NCI-H1105 treated with DMSO at 0.1 percent for 48 hours (cell line): ENCODE data around the gene STING1.
"Not testable (repeated sequence)": the region's sequence is repeated elsewhere in the genome, so short reads cannot be mapped to it uniquely, and the experiment has no call there.

Experiments
- DNase-seq: peaks from one replicate; lab custom pipeline; 2025; lab: John Stamatoyannopoulos, UW

STING1 gene

GRCh38 chr5:139482050-139482889 is at the start of gene STING1:
TSS of gene STING1 (minus strand) at chr5:139482758. CDS start at chr5:139481704, 1,054 bp downstream.
- peak; percentile 68 for DNase-seq

DNA sequence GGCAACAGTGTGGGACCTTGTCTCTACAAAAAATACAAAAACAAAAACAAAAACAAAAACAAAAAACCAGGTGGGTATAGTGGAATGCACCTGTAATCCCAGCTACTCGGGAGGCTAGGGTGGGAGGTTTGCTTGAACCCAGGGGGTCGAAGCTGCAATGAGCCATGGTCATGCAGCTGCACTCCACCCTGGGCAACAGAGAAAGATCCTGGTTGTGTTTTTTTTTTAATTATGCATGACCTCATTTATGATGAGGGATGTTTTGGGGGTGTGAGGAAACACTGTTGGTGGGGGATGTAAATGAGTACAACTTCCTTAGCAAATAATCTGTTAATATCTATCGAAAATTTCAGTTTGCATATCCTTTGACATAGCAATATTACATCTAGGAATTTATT is 49.2 kb upstream of the STING1 start:
- no peak for DNase-seq

- DNase-seq, result not testable (repeated sequence)
Observed at GRCh38 chr5:139530079-139530478, 47.5 kb upstream of the STING1 start.

GRCh38 chr5:139528695-139529094 is 46.1 kb upstream of the STING1 start:
- DNase-seq, result not testable (repeated sequence)

GRCh38 chr5:139527896-139528467 is 45.4 kb upstream of the STING1 start:
- not testable (repeated sequence) for DNase-seq

DNA sequence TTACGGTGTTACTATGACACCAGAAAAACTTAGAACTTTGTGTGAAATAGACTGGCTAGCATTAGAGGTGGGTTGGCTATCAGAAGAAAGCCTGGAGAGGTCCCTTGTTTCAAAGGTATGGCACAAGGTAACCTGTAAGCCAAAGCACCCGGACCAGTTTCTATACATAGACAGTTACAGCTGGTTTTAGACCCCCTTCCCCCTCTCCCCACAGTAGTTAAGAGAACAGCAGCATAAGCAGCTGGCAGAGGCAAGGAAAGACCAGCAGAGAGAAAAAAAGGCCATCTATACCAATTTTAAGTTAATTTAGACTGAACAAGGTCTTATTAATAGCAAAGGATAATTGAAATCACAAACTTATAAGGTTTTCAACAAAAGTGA is 44.5 kb upstream of the STING1 start:
- not testable (repeated sequence) for DNase-seq

GRCh38 chr5:139526309-139527089 is 43.9 kb upstream of the STING1 start:
- DNase-seq, result not testable (repeated sequence)

- DNase-seq, result not testable (repeated sequence)
Observed at GRCh38 chr5:139525586-139526308, 43.2 kb upstream of the STING1 start.

DNA sequence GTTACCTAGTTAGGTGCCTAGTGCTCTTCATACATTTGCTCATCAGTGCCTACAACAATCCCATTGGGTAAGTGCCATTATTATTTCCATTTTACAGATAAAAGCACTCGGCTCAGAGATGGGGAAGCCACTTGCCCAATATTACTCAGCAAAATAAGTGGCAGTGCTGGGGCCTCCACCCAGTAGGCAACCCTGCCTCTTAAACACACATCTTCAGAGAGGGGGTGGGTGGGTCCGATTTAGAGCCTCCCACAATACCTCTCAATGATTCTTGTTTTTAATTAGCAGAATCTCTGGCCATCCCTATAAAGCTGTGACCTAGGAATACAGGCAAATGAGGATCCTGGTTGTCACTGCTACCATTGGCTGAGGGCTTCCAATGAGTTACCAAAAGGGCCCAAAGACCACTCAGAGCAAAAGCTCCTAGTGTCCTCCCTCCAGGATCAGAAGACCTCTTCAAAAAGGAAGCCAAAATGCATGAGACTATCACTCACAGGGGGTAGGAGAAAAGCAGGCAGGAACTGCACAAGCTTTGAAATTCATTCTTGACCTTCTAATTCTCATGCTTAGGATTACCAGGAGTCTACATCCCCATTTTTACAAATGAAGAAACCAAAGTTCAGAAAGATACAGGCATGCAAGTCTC is 42.5 kb upstream of the STING1 start:
- DNase-seq, result no peak

DNA sequence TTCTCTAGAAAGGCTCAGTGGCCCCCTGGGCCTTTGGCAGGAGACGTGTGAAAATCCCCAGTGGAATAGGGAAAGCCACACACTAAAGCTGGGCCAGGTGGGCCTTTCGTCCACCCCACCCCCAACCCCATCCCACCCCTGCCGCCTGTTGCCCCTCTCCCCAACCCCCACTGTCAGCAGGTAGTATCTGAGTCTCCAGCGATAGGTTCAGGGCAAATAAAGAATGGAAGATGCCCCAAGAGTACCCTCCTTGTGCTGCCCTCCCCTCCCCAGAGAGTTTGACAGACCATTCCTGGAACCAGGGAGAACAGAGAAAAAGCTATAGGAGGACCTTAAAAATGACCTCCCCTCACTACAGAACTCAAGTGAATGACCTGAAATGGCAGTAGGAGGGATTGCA is 41.9 kb upstream of the STING1 start:
- DNase-seq, result no peak

DNA sequence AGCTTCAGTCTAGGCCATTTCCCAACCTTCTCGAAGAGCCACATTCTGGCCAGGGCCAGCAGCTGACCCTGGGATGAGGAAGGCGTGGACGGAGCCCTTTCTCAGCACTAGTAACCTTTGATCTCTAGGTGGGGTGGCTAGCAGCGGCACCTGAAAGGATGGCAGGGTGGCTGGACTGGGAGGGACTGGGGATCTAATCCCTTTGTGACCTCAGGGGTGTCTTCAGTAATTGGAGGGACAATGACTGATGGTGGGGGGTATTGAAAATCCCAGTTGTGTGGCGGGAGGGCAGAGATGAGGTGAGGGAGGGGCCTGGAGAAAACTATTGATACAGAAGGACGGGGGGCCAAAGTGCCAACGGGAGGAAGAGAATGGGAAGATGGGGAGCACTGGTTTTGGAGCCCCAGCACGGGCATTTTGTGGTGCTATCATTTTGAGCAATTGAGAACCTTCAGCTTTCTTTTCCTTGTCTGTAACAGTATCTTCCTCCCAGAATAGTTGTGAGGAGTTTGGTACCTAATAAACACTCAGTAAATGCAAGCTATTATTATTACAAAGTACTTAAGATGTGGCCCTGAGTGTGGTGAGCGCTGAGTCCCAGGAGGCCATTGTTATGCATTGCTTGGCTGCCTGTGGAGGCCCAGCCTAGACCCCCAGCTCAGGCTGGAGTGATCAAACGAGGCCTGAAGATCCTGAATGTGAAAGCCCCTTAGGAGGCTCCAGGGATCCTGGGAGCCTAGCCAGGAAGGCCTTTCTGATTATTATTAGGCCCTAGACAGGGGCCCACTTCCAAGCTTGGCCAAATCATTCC is 41.3 kb upstream of the STING1 start:
- no peak for DNase-seq

- DNase-seq, result peak; percentile 66
Observed at GRCh38 chr5:139517683-139518564, 35.4 kb upstream of the STING1 start.

DNA sequence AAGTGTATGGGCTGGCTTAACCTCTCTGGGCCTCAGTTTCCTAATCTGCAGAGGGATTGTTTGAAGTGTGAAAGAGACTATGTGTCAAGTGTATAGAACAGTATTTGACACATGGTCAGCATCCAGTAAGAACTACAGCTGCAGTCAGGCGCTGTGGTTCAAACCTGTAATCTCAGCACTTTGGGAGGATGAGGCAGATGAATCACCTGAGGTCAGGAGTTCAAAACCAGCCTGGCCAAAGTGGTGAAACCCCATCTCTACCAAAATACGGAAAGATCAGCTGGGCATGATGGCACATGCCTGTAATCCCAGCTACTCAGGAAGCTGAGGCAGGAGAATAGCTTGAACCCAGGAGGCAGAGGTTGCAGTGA is 31.9 kb upstream of the STING1 start:
- no peak for DNase-seq

DNA sequence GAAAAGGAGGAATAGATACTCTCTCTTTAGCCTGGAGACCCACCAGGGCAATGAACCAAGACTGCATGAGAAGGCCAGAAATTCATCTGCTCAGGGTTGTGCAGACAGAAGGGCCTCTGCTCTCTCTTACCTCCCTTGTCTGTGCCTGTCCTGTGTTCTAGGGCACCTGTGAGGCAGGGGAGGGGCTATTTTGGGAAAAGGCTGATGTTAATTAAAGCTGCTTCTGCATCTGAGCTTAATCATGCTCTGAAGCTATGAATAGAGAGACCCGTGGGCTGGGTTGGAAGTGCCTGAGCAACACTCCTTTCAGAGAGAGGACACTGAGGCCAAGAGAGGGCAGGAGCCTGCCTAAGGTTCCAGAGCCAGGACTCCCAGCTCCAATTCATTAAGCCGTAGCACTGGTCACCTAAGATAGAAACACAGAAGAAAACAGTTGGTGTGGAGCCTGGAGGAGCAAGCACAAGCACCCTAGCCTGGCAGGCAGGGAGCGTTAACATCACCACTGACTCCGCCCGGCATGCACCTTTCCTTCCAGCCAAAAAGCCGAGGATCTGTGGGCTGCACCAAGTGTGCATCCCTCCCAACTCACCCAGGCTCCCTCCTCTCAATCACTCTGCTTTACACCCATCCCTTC is 31.4 kb upstream of the STING1 start:
- DNase-seq, result no peak

DNA sequence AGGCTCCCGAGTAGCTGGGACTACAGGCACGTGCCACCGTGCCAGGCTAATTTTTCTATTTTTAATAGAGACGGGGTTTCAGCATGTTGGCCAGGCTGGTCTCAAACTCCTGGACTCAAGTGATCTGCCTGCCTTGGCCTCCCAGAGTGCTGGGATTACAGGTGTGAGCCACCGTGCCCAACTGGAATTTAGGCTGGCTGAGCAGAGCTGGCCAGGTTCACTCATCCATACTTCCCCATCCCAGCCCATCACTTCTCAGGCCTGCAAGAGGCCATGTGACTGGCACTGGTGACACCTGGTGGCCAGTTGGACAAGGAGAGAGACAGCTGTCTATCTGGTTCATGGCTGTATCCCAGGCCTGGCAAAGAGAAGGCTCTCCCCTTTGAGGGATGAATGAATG is 30.9 kb upstream of the STING1 start:
- peak; percentile 38 for DNase-seq

DNA sequence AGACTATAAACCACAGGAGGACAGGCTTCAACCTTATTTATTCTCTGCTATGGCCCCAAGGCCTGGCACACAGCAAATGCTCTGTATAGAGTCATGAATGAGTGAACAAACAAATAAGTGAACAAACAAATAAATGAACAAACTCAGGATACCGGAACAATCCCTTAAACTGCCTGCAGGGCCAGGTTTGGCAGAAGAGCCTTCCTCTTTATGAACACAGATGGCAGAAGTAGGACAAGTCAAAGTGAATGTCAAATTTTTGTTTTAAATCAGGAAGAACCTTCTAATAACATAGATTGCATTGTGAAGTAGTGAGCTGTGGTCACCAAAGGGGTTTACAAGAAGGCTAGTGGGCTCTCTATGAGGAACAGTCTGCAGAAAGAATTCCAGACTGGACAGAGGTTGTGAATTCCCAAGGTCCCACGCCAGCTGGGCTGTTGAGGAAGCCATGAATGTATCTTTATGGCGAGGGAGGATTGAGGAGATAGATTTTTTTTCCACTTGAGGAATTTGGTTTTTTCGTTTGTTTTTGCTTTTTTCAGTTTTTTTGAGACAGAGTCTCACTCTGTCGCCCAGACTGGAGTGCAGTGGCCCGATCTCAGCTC is 30.3 kb upstream of the STING1 start:
- DNase-seq, result no peak

GRCh38 chr5:139504722-139505121 is 22.2 kb upstream of the STING1 start:
- not testable (repeated sequence) for DNase-seq

DNA sequence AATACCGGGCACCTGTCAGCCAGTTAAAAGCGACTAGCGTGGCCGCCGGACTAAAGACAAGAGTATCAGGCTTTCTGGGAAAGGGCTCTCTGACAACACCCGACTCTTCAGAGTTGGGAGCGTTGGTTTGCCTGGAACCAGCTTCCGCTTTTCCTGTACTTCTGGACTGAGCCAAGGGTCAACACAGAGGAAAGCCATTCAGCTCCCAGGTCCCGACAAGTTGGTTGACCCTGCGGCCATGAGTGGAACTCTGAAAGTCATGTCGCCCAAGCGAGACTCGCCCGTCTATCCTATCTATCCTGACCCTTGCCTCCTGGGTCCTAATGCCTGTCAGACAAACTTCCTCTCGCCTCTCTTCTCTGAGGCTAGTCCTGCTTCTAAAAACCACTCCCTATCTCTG is 21.3 kb upstream of the STING1 start:
- not testable (repeated sequence) for DNase-seq
